Measurements from ENCODE around the gene EDDM13.

Gene EDDM13

DNA sequence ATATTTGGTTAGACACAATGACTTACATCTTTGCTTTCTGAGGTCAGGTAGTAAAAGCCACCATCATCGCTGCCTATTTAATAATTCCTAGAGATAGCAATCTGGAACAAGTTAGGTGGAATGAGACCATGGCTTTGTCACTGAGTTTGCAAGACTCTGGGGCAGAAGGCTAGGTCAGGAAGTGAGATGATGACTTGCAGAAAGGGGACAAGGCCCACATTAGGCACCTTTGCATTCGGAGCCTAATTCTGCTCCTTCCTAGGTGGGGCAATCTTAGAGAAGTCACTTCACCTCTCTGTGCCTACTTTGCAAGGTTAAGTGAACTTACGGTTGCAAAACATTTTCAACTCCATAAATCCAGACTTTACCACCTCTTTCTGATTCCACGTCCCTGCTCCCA is 10.3 kb downstream of the EDDM13 start:
- TF ChIP-seq ESRRG (CRISPR knock-in tag; IDR thresholded peaks at IDR 0.05) (no peak), CSDC2 (CRISPR knock-in tag; IDR thresholded peaks at IDR 0.05) (no peak), SNAI2 (CRISPR knock-in tag; IDR thresholded peaks at IDR 0.05) (no peak)
- TF ChIP-seq, protein P1, sequence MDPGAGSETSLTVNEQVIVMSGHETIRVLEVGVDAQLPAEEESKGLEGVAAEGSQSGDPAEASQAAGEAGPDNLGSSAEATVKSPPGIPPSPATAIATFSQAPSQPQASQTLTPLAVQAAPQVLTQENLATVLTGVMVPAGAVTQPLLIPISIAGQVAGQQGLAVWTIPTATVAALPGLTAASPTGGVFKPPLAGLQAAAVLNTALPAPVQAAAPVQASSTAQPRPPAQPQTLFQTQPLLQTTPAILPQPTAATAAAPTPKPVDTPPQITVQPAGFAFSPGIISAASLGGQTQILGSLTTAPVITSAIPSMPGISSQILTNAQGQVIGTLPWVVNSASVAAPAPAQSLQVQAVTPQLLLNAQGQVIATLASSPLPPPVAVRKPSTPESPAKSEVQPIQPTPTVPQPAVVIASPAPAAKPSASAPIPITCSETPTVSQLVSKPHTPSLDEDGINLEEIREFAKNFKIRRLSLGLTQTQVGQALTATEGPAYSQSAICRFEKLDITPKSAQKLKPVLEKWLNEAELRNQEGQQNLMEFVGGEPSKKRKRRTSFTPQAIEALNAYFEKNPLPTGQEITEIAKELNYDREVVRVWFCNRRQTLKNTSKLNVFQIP (CRISPR knock-in tag; IDR thresholded peaks at IDR 0.05; ENCODE audit: borderline replicate concordance, low read depth), result no peak
- ATAC-seq, result no peak

DNA sequence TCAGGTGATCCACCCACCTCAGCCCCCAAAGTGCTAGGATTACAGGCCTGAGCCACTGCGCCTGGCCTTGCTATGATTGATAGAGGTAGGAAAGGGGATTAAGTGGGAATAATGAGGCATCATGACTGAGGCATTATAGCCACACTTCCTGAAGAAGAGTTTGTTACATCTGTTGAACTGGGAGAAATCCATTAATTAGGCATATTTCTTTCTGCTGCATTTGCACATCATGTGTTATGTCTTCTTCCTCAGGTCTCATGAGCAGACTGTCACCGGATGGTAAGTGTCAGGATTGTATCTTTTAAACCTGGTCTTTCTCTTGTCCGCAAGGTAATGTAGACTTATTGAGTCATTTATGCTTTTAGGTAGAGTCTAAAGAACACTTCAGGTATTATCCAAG is 12.2 kb downstream of the EDDM13 start:
- no peak for ATAC-seq

DNA sequence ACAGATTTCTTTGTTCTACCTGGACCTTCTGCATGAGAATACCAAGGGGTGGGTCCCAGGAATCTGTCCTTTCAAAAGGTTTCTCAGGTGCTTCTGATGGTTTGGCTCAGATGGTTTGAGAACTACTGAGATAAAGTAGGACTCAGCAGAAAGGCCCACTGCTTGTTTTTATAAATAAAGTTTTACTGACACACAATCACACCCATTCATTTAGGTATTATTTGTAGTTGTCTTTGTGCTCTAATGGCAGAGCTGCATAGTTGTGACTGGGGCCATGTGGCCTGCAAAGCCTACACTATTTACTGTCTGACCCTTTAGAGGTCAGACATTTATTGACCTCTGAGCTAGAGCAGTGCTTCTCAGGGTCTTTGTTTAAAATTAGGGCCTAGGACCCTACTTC is 17.6 kb downstream of the EDDM13 start:
- TF ChIP-seq ZNF70 (CRISPR knock-in tag; IDR thresholded peaks at IDR 0.05), result no peak
- TF ChIP-seq OSR1 (CRISPR knock-in tag; IDR thresholded peaks at IDR 0.05), result no peak
- no peak for TF ChIP-seq TOX (CRISPR knock-in tag; IDR thresholded peaks at IDR 0.05; ENCODE audit: borderline replicate concordance)
- no peak for TF ChIP-seq TSHZ2 (CRISPR knock-in tag; IDR thresholded peaks at IDR 0.05)
- TF ChIP-seq SNAI2 (CRISPR knock-in tag; IDR thresholded peaks at IDR 0.05), result no peak
- no peak for TF ChIP-seq GLIS3 (CRISPR knock-in tag; IDR thresholded peaks at IDR 0.05)
- ATAC-seq, result no peak

More for the DNA sequence above, 12.2 kb downstream of the EDDM13 start:
- no peak for TF ChIP-seq GLIS3 (CRISPR knock-in tag; IDR thresholded peaks at IDR 0.05)
- no peak for TF ChIP-seq ISL1 (CRISPR knock-in tag; IDR thresholded peaks at IDR 0.05)
- TF ChIP-seq BACH2 (CRISPR knock-in tag; IDR thresholded peaks at IDR 0.05; ENCODE audit: borderline replicate concordance), result no peak
- TF ChIP-seq, protein P2, sequence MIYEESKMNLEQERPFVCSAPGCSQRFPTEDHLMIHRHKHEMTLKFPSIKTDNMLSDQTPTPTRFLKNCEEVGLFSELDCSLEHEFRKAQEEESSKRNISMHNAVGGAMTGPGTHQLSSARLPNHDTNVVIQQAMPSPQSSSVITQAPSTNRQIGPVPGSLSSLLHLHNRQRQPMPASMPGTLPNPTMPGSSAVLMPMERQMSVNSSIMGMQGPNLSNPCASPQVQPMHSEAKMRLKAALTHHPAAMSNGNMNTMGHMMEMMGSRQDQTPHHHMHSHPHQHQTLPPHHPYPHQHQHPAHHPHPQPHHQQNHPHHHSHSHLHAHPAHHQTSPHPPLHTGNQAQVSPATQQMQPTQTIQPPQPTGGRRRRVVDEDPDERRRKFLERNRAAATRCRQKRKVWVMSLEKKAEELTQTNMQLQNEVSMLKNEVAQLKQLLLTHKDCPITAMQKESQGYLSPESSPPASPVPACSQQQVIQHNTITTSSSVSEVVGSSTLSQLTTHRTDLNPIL (CRISPR knock-in tag; IDR thresholded peaks at IDR 0.05; ENCODE audit: low read depth), result no peak
- TF ChIP-seq PATZ1 (CRISPR knock-in tag; IDR thresholded peaks at IDR 0.05; ENCODE audit: borderline replicate concordance), result no peak

- TF ChIP-seq ZFP30 (CRISPR knock-in tag; IDR thresholded peaks at IDR 0.05), result no peak
- ATAC-seq, result no peak
These were observed 19.3 kb downstream of the EDDM13 start for GRCh38 chr19:56291867-56292266.

DNA sequence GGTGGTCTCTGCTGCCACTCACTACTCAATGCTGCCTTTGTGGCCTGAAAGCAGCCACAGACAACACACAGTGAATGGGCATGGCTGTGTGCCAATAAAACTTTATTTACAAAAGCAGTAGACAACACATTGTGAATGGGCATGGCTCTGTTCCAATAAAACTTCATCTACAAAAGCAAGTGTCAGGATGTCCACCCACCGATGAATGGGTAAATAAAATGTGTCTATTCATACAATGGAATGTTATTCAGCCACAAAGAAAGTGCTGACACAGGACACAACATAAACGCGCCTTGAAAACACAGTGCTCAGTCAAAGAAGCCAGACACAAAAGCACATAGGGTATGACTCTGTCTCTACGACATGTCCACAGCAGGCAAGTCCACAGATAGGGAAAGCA is 22.0 kb downstream of the EDDM13 start:
- no peak for TF ChIP-seq BACH2 (CRISPR knock-in tag; IDR thresholded peaks at IDR 0.05; ENCODE audit: borderline replicate concordance)
- no peak for TF ChIP-seq ZNF8 (CRISPR knock-in tag; IDR thresholded peaks at IDR 0.05)
- no peak for TF ChIP-seq ZFP3 (CRISPR knock-in tag; IDR thresholded peaks at IDR 0.05)
- TF ChIP-seq ESRRG (CRISPR knock-in tag; IDR thresholded peaks at IDR 0.05), result no peak
- TF ChIP-seq SNAI2 (CRISPR knock-in tag; IDR thresholded peaks at IDR 0.05), result no peak
- no peak for TF ChIP-seq GLIS3 (CRISPR knock-in tag; IDR thresholded peaks at IDR 0.05)
- TF ChIP-seq, protein P2 (CRISPR knock-in tag; IDR thresholded peaks at IDR 0.05; ENCODE audit: low read depth), result no peak
- TF ChIP-seq ARNTL (CRISPR knock-in tag; IDR thresholded peaks at IDR 0.05; ENCODE audit: borderline replicate concordance, low read depth), result no peak
- TF ChIP-seq OSR1 (CRISPR knock-in tag; IDR thresholded peaks at IDR 0.05), result no peak
- no peak for TF ChIP-seq ZNF70 (CRISPR knock-in tag; IDR thresholded peaks at IDR 0.05)
- no peak for TF ChIP-seq RARB (CRISPR knock-in tag; IDR thresholded peaks at IDR 0.05)
- no peak for TF ChIP-seq CSRNP3 (CRISPR knock-in tag; IDR thresholded peaks at IDR 0.05)
- TF ChIP-seq, protein P1 (CRISPR knock-in tag; IDR thresholded peaks at IDR 0.05; ENCODE audit: borderline replicate concordance, low read depth), result no peak
- no peak for TF ChIP-seq TCF4 (CRISPR knock-in tag; IDR thresholded peaks at IDR 0.05; ENCODE audit: borderline replicate concordance)
- TF ChIP-seq CSDC2 (CRISPR knock-in tag; IDR thresholded peaks at IDR 0.05), result no peak
- TF ChIP-seq ZNF565 (CRISPR knock-in tag; conservative IDR thresholded peaks at IDR 0.05; ENCODE audit: low read depth), result no peak
- TF ChIP-seq ZFP30 (CRISPR knock-in tag; IDR thresholded peaks at IDR 0.05), result no peak
- TF ChIP-seq TOX (CRISPR knock-in tag; IDR thresholded peaks at IDR 0.05; ENCODE audit: borderline replicate concordance), result no peak
- TF ChIP-seq PPARA (CRISPR knock-in tag; IDR thresholded peaks at IDR 0.05; ENCODE audit: borderline replicate concordance), result no peak
- no peak for TF ChIP-seq ZC3H10 (CRISPR knock-in tag; IDR thresholded peaks at IDR 0.05)
- no peak for ATAC-seq

Measured in SK-N-SH treated with all-trans-retinoic acid at 6 μM for 48 hours (cell line).